Neuronal stem cell (in vitro differentiated cells): ENCODE results near the gene ACACA.

Experiments
- DNase-seq: peaks from one replicate; pipeline ENCODE4 v3.0.0-alpha.2; 2013; ENCODE audit warnings: low spot score
- H2AFZ ChIP-seq: one replicate; pipeline ENCODE4 v1.6.1; 2013; ENCODE audit warnings: mild to moderate bottlenecking, low read length, inconsistent platforms
- H2AK5ac ChIP-seq: 2 replicates; pipeline ENCODE4 v1.6.1; 2013; ENCODE audit warnings: low read depth, mild to moderate bottlenecking, inconsistent platforms, low read length, moderate library complexity, mixed read lengths
- H2BK120ac ChIP-seq: 2 replicates; pipeline ENCODE4 v1.6.1; 2013; ENCODE audit warnings: low read depth, mild to moderate bottlenecking, inconsistent platforms, low read length, moderate library complexity, mixed read lengths
- H2BK12ac ChIP-seq: one replicate; pipeline ENCODE4 v1.6.1; 2013; ENCODE audit warnings: low read length, inconsistent platforms
- H2BK15ac ChIP-seq: 2 replicates; pipeline ENCODE4 v1.6.1; 2013; ENCODE audit warnings: mild to moderate bottlenecking, low read length, inconsistent platforms, mixed read lengths
- H2BK5ac ChIP-seq: one replicate; pipeline ENCODE4 v1.6.1; 2013; ENCODE audit warnings: inconsistent platforms, mild to moderate bottlenecking, low read length, moderate library complexity
- H3K14ac ChIP-seq: one replicate; pipeline ENCODE4 v1.6.1; 2013; ENCODE audit warnings: low read length, inconsistent platforms
- H3K18ac ChIP-seq: 2 replicates; pipeline ENCODE4 v1.6.1; 2013; ENCODE audit warnings: low read length, inconsistent platforms
- H3K23ac ChIP-seq: 2 replicates; pipeline ENCODE4 v1.6.1; 2013; ENCODE audit warnings: low read depth, mild to moderate bottlenecking, mixed read lengths, low read length, inconsistent platforms; ENCODE audit not compliant: poor library complexity
- H3K27ac ChIP-seq: replicated peaks from 3 replicates; pipeline ENCODE4 v1.5.1; 2013; ENCODE audit warnings: low read length, inconsistent platforms
- H3K27me3 ChIP-seq, 3 experiments: 2 replicates each; pipeline ENCODE4 v1.6.1; 2013; ENCODE audit warnings: low read length in 3 of 3, mild to moderate bottlenecking in 2 of 3, inconsistent platforms in 1 of 3, low read depth in 1 of 3, mixed read lengths in 1 of 3, moderate library complexity in 1 of 3; ENCODE audit not compliant: control insufficient read depth in 3 of 3, insufficient read depth in 3 of 3
- H3K36me3 ChIP-seq, 2 donors: replicated peaks in 1 of 2; 2 replicates each; pipeline ENCODE4 v1.6.1; 2013; ENCODE audit warnings: low read length in 2 of 2; ENCODE audit not compliant: control insufficient read depth in 2 of 2, insufficient read depth in 2 of 2
- H3K4ac ChIP-seq: 2 replicates; pipeline ENCODE4 v1.6.1; 2013; ENCODE audit warnings: inconsistent platforms, mild to moderate bottlenecking, low read length, moderate library complexity
- H3K4me1 ChIP-seq, 2 donors: 1 replicate in 1 of 2; 2 replicates in 1 of 2; pipeline ENCODE4 v1.6.1; 2013; ENCODE audit warnings: low read length in 2 of 2, low read depth in 1 of 2; ENCODE audit not compliant: control insufficient read depth in 2 of 2, insufficient read depth in 1 of 2
- H3K4me2 ChIP-seq: one replicate; pipeline ENCODE4 v1.6.1; 2013; ENCODE audit warnings: mild to moderate bottlenecking, low read length, inconsistent platforms; ENCODE audit not compliant: insufficient read depth, poor library complexity, severe bottlenecking
- H3K4me3 ChIP-seq, 2 donors: 2 replicates each; pipeline ENCODE4 v1.5.1; 2013; ENCODE audit warnings: low read length in 2 of 2, mild to moderate bottlenecking in 2 of 2, inconsistent platforms in 1 of 2, moderate library complexity in 1 of 2
- H3K79me1 ChIP-seq: one replicate; pipeline ENCODE4 v1.6.1; 2013; ENCODE audit warnings: low read depth, mild to moderate bottlenecking, inconsistent platforms, low read length, moderate library complexity
- H3K9ac ChIP-seq: one replicate; pipeline ENCODE4 v1.6.1; 2013; ENCODE audit warnings: mild to moderate bottlenecking, low read depth, low read length, inconsistent platforms; ENCODE audit not compliant: poor library complexity
- H3K9me3 ChIP-seq, 2 donors: replicated peaks in 1 of 2; 2 replicates each; pipeline versions ENCODE3 to v1.6.1; 2013; ENCODE audit warnings: low read length in 2 of 2, mild to moderate bottlenecking in 2 of 2, inconsistent platforms in 1 of 2, low read depth in 1 of 2, mixed read lengths in 1 of 2, moderate library complexity in 1 of 2; ENCODE audit not compliant: control insufficient read depth in 2 of 2, insufficient read depth in 1 of 2
- H4K8ac ChIP-seq: one replicate; pipeline ENCODE4 v1.6.1; 2013; ENCODE audit warnings: low read depth, mild to moderate bottlenecking, inconsistent platforms, low read length, moderate library complexity
- H4K91ac ChIP-seq: one replicate; pipeline ENCODE4 v1.6.1; 2013; ENCODE audit warnings: low read length, low read depth, mild to moderate bottlenecking, inconsistent platforms; ENCODE audit not compliant: poor library complexity
- WGBS, 2 donors: extraction: QIAGEN DNeasy Blood & Tissue Kit; methylation state at CpG; one replicate each; pipeline ENCODE4 v1.1.7; 2013; ENCODE audit warnings: missing lambda C conversion rate in 2 of 2, mixed read lengths in 1 of 2; ENCODE audit not compliant: insufficient read length in 2 of 2, insufficient replicate concordance in 1 of 2; ENCODE audit errors: extremely low coverage in 2 of 2; 5-methylcytosine and 5-hydroxymethylcytosine counted together

The ACACA gene

DNA sequence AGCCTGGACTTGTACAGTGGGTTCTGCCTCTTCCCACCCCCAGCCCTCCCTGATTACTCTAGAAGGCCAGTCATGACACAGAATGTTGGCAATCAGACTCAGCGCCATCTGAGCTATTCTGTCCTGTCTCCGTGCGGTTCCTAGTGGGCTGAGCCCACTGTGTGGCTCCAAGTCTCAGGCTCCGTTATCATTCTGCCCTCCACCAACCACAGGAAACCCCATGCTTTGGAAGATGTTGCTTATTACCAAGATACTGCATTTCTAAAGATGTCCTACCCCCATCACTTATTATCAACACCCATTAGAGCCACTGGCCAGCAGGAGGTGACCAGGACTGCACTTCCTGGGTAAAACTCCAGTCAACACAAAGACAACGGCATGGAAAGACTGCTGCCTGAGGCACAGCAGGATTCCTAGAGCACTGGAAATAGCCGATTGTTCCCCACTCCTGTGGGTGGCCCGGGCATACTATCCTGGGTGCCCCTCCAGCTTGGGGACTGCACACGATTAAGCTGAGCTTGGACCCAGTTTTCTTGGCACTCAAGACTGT is 324.2 kb downstream of the ACACA start:
- DNase-seq, result no peak
- no peak overlapping the region for H3K14ac ChIP-seq
- H3K4ac ChIP-seq, result no peak overlapping the region
- H3K36me3 ChIP-seq, result peaks cover 23 to 33% of the 10 kb centered on the region in 2 donors
- H3K9ac ChIP-seq, result no peak overlapping the region
- peak overlapping the region; percentile 17 for H3K18ac ChIP-seq
- H2AFZ ChIP-seq, result no peak overlapping the region
- H3K4me3 ChIP-seq, result no peak overlapping the region
- H4K91ac ChIP-seq, result no peak overlapping the region
- no peak overlapping the region for H3K23ac ChIP-seq
- H3K27ac ChIP-seq, result no peak overlapping the region
- peaks cover 0 to 6% of the 10 kb centered on the region in 2 donors for H3K9me3 ChIP-seq
- no peak overlapping the region for H2BK12ac ChIP-seq
- H2BK5ac ChIP-seq, result no peak overlapping the region
- no peaks in the 10 kb centered on the region for H3K27me3 ChIP-seq
- no peak overlapping the region for H2BK120ac ChIP-seq
- H2AK5ac ChIP-seq, result no peak overlapping the region
- no CpG with 5 or more reads among the region's 8 CpGs for WGBS, 2 donors
- peaks cover 0 to 7% of the 10 kb centered on the region in 2 donors for H3K4me1 ChIP-seq
- H3K79me1 ChIP-seq, result no peaks in the 10 kb centered on the region
- H4K8ac ChIP-seq, result no peak overlapping the region
- H3K4me2 ChIP-seq, result no peak overlapping the region
- H2BK15ac ChIP-seq, result no peak overlapping the region

- Histone ChIP-seq H3K4me1 (peaks cover 0 to 7% of the 10 kb centered on the region in 2 donors), H3K14ac (no peak overlapping the region), H3K9me3 (peaks cover 0 to 6% of the 10 kb centered on the region in 2 donors), H2BK120ac (no peak overlapping the region), H3K36me3 (peaks cover 14 to 22% of the 10 kb centered on the region in 2 donors), H3K27me3 (no peaks in the 10 kb centered on the region), H3K23ac (no peak overlapping the region), H3K79me1 (no peaks in the 10 kb centered on the region), H3K4ac (no peak overlapping the region), H2BK15ac (no peak overlapping the region), H2AK5ac (no peak overlapping the region), H3K9ac (no peak overlapping the region), H3K18ac (no peak overlapping the region), H3K27ac (no peak overlapping the region), H4K91ac (no peak overlapping the region), H3K4me2 (no peak overlapping the region), H2BK12ac (no peak overlapping the region), H3K4me3 (no peak overlapping the region), H4K8ac (no peak overlapping the region), H2AFZ (no peak overlapping the region), H2BK5ac (no peak overlapping the region)
- DNase-seq, result no peak
- no CpG with 5 or more reads among the region's 5 CpGs for WGBS, 2 donors
Observed at GRCh38 chr17:37081287-37081686, 325.3 kb downstream of the ACACA start.

- Histone ChIP-seq H4K91ac (no peak overlapping the region), H3K4me2 (no peak overlapping the region), H2AFZ (no peak overlapping the region), H2BK5ac (no peak overlapping the region), H3K79me1 (no peaks in the 10 kb centered on the region), H3K23ac (no peak overlapping the region), H2AK5ac (no peak overlapping the region), H3K27me3 (no peaks in the 10 kb centered on the region), H3K36me3 (peaks cover 1 to 6% of the 10 kb centered on the region in 2 donors), H3K9ac (no peak overlapping the region), H3K4me1 (peaks cover 0 to 7% of the 10 kb centered on the region in 2 donors), H3K4ac (no peak overlapping the region), H2BK120ac (no peak overlapping the region), H3K18ac (no peak overlapping the region), H4K8ac (no peak overlapping the region), H3K27ac (no peak overlapping the region), H2BK15ac (no peak overlapping the region), H3K14ac (no peak overlapping the region), H3K4me3 (no peak overlapping the region), H3K9me3 (peaks cover 0 to 6% of the 10 kb centered on the region in 2 donors), H2BK12ac (no peak overlapping the region)
- DNase-seq, result no peak
- no CpG with 5 or more reads among the region's 1 CpG for WGBS, 2 donors
Observed at GRCh38 chr17:37079735-37080134, 326.9 kb downstream of the ACACA start.

DNA sequence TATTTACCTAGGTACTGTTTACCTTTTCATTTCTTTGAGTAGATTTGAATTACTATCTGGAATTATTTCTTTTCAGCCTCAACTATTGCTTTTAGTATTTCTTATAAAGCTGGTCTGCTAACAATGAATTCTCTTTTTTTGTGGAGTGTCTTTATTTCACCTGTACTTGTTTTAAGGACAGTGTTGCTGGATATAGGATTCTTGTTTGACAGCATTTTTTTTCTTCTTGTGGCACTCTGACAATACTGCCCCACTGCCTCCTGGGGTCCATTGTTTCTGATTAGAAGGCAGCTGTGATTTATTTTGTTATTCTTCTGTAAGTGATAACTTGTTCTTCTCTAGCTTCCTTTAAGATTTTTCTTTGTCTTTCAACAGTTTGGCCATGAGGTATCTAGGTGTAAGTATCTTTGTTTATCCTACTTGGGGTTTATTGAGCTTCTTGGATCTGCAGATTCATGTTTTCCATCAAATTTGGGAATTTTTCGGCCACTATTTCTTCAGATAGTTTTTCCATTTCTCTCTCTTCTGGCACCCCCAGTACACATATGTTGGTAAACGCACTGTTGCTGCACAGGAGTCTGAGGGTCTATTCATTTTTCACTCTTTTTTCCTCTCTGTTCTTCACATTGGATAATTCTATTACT is 327.4 kb downstream of the ACACA start:
- H3K4me1 ChIP-seq, result peaks cover 0 to 7% of the 10 kb centered on the region in 2 donors
- no peaks in the 10 kb centered on the region for H3K79me1 ChIP-seq
- no peak overlapping the region for H4K8ac ChIP-seq
- no peak overlapping the region for H3K23ac ChIP-seq
- no peaks in the 10 kb centered on the region for H3K27me3 ChIP-seq
- H3K9ac ChIP-seq, result no peak overlapping the region
- WGBS, 2 donors, result no CpG with 5 or more reads among the region's 2 CpGs
- H3K4me3 ChIP-seq, result no peak overlapping the region
- no peak for DNase-seq
- H3K27ac ChIP-seq, result no peak overlapping the region
- H3K18ac ChIP-seq, result no peak overlapping the region
- H4K91ac ChIP-seq, result no peak overlapping the region
- H2BK15ac ChIP-seq, result no peak overlapping the region
- H3K9me3 ChIP-seq, result peaks cover 0 to 6% of the 10 kb centered on the region in 2 donors
- H3K4me2 ChIP-seq, result no peak overlapping the region
- no peak overlapping the region for H2BK5ac ChIP-seq
- H2BK12ac ChIP-seq, result no peak overlapping the region
- H3K14ac ChIP-seq, result no peak overlapping the region
- H3K4ac ChIP-seq, result no peak overlapping the region
- no peak overlapping the region for H2AFZ ChIP-seq
- H3K36me3 ChIP-seq, result peaks cover 0 to under 1% of the 10 kb centered on the region in 2 donors
- no peak overlapping the region for H2AK5ac ChIP-seq
- no peak overlapping the region for H2BK120ac ChIP-seq
